H4 (cell line): Measurements from ENCODE around the gene SERTAD2. TPM values are rescaled to one million over a fixed set of nuclear protein-coding genes. Genes with fewer than 3 reads are reported as not detected.

Experiments used
- DNase-seq: peaks from one replicate; pipeline ENCODE4 v3.0.0-alpha.2; 2015; ENCODE audit warnings: low spot score
- total RNA-seq: library from RNA; depleted of rRNA; stranded (reverse); fragments of >200 nt; shearing (Covaris generic); gene quantifications from 2 replicates; pipeline ENCODE4 v1.2.3, GENCODE V29; 2014

Gene SERTAD2
- total RNA-seq, 1 experiment from 2014 or later = 6.9 TPM

GRCh38 chr2:64675860-64676259 is 22.1 kb upstream of the SERTAD2 start:
- DNase-seq = no peak

DNA sequence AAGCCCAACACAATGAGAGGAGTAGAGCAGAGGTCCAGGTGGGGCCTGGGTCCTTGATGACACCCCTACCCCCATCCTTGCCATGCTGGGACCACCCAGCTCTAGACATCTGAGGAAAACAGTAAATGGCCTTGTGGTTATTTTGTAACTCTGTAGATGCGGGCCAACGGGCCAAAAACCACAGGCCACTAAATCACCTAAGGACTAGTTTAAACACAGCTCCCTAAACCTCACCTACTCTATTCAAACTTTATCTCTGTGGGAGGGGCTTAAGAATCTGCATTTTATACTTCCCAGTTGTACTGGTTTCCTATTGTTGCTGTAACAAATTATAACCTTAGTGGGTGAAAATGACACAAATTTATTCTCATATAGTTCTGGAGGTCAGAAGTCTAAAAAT is 19.0 kb upstream of the SERTAD2 start:
- DNase-seq = no peak

DNA sequence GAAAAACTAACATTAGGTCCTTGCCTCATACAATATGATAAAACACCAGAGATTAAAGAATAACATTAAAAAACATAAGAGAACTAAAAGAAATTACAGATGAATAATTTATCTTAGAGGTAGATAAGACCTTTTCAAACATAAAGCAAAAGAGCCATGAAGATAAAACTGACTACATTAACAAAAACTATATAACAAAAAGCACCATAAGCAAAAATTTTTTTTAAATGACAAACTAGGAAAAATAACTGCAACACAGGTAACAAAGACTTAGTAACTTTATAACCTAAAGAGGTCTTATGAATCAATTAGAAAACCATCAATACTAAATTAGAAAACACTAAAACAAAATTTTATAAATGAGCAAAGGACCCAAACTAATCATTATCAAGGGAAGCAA is 16.3 kb upstream of the SERTAD2 start:
- no peak for DNase-seq

DNA sequence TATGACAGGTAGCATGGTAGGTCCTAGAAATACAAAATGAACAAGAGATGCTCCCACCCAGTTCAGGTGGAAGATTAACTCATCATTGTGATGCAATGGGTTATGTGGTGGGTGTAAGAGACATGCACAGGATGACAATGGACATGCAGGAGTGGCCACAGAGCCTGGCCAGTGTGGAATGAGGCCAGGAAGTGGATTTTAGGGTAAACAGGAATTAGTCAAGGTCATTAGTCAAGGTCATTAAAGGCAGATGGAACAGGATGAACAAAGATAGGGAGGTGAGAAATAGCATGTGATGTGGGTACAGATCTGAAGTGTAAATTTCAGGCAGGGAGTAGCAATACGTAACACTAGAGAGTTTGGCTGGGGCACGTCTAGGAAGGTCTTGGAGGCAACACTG is 15.6 kb upstream of the SERTAD2 start:
- no peak for DNase-seq

GRCh38 chr2:64668542-64668941 is 14.8 kb upstream of the SERTAD2 start:
- no peak for DNase-seq

DNA sequence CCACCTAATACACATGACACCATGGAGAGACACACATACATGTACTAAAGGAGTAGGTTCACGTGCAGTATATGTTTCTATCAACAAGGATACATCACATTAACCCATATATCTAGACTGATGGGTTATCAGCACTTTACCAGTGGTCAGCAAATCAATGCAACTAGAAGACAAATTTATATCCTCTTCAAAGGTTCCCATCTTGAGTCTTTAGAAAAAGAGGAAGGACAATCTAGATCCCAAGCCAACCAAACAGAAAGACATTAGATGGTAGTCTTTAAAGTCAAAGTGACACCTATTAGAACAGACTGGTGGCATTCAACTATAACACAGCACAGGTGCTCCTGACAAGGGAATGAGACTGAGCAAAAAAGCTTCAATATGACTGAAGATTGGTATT is 13.8 kb upstream of the SERTAD2 start:
- DNase-seq = no peak

DNA sequence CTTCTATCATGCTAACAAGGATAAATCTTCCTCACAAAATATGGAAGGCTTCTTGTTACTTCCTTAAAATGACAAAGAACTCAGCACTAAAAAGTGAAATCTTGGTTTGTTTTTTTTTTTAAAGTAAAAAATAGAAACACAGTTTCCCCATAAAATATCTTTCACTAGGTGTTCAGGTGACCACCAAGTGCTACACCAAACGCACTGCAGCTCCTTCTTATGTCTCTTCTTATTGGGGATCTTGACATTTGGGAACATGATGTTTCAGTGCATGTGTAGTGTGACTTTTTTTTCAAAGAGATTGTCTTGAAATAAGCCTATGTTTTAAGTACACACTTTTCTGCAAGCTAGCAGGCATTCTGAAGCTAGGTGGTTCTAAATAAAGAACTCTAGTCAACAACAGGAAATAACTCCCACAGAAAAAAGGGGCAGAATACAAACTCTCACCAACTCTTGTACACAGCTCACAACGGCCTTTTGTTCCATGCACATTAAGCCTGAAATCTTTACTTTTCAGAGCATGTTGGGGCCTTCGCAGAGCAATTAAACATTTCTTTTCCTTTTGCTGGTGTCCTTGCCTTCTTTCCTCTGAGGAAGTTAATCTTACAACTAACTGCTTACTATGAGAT is 13.2 kb upstream of the SERTAD2 start:
- no peak for DNase-seq

DNA sequence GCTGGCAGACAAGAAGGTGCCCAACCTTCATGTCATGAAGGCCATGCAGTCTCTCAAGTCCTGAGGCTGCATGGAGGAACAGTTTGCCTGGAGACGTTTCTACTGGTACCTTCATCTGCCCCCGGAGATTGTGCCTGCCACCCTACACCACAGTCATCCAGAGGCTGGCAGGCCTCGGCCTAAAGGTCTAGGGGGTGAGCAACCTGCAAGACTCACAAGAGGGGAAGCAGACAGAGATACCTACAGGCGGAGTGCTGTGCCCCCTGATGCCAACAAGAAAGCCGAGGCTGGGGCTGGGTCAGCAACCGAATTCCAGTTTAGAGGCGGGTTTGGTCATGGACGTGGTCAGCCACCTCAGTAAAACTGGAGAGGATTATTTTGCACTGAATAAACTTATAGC is 12.0 kb upstream of the SERTAD2 start:
- no peak for DNase-seq

GRCh38 chr2:64663402-64663801 is 9.7 kb upstream of the SERTAD2 start:
- DNase-seq = no peak

DNA sequence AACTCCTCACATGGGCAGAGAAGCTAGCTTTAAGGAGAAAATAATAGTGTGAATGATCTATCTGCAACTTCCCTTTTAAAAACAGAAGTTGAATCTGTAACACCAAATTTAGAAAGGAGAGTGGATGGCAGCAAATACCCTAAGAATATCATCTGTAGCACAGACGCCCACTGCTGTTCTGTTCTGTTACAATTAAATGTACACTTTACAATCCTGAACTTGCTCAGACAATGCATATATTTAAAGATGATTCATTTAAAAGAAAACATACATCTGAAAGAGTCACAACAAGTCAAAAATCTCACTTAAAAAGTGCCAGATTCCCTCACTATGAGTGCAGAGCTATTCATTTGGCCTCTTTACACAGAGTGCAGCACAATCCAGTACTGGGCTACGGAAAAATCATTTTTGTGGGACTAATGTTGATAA is 8.0 kb upstream of the SERTAD2 start:
- DNase-seq = no peak

- DNase-seq = no peak
Measured at GRCh38 chr2:64659252-64659651, 5.5 kb upstream of the SERTAD2 start.

DNA sequence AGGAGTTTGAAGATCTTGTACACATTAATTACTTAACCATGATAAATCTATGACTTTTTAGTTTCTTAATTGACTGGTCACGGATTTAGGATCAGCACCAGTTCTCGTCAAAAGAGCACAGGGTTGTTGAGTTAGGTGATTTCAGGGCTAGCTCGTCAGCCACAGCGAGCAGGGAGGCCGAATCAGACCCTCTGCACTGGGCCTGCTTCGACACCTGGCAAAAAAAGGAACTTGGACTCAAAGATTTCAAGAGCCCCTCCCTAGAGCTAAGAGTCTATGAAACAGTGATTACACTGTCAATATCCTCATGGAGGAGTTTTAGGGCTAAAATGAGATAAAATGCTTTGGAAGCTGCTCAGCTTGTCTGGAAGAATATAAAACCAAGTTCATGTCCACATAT is 4.6 kb upstream of the SERTAD2 start:
- DNase-seq = no peak

GRCh38 chr2:64657411-64657810 is 3.7 kb upstream of the SERTAD2 start:
- no peak for DNase-seq

DNA sequence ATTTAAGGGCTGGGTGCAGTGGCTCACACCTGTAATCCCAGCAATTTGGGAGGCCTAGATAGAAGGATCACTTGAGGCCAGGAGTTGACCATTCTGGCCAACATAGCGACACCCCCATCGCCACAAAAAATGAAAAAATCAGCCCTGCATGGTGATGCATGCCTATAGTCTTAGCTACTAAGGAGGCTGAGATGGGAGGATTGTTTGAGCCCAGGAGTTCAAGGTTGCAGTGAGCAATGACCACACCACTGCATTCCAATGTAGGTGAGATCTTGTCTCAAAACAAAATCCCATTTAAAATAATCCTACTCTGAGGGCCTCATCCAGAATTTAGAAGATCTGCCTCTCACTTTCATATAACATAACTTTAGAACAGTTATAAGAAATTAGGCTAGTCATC is 2.7 kb upstream of the SERTAD2 start:
- no peak for DNase-seq

DNA sequence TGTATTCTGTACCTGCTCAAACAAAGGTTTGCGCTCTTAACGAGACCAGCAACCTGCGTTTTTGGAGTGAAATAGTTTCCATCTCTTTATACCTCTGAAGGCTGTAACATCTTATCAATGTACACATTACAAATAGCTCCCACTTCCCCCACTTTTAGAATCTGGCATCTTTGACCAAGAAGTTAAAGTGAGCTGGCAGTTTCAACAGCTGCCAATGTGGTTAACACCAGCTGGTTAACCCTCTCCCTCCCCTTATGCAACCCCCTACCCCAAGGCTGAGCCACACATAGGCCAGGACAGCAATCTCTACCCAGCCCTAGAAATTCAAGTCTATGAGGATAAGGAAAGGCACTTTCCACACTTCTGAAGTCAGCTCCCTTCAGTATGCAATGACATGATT is 2.2 kb upstream of the SERTAD2 start:
- no peak for DNase-seq

- DNase-seq = no peak
Measured at GRCh38 chr2:64655018-64655664, 1.4 kb upstream of the SERTAD2 start.

DNA sequence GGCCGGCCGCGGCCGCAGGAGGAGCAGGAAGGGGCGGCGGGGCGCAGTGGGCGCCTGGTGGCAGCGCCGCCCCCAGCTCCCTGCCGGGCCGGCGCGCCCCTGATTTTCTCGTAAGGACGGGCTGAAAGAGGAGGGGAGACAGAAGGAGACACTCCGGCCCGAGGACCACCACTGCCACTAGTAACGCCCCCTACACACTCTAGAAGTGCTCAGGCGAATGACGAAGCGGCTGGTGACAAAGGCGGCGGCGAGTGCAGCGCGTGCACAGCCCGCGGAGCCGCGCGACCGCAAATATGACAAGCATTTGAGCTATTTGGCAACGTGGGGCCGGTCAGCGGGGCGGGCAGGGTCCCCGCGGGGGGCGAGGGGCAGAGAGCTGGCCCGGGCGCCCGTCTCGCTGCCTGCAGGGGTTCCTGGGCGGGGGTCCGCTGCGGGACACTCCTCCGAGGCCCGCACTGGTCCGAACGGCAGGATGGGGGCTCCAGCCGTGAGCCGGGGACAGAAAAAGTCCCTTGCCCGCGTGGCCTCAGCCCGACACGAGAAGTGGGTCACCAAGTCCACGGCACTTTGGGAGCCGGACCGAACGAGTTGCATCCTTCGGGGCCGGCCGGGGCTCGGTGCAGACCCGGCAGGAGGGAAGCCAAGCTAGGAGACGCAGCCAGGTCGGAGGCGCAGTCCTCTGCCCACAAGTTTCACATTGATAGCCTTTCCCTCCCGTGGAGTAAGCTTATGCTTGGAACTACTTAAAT is 524 bp upstream of the SERTAD2 start:
- peak; percentile 83 for DNase-seq

DNA sequence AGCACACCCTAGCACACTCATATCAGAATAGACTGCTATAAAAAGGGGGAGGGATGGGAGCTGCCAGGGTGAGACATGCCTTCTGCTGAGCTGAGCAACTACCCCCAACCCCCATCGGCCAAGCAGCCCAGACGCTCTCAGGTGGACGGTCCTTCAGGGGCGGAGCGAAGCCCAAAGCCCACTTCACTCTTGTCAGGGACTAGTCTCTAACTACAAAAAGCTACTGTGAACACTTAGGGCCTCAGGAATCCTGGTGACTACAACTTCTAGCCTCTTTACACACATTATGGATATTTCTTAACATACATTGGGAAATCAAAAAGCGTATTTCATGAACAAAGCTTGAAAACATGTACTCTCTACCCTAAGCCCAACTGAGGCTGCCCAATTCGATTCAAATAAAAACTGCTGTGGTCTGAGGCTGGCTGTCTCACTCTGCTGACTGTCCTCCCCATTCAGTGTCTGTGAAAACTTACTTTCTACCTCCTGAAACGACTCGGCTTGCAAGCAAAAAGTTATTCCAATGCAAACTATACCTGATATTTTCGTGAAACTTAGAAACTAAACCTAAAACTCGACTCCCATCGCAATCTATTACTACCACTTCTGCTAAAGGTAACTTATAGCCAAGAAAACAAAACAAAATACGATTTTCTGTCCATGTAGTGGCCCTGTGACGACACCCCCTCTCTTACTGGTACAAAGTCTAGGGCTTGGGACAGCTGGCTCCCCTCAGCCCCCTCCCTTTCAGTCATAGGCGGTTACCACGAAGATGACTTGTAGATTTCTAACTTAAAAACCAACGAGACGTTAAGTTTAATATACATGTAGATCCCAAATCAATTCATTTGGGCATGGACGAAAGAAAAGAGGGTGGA is 1.2 kb downstream of the SERTAD2 start:
- DNase-seq = peak; percentile 35

DNA sequence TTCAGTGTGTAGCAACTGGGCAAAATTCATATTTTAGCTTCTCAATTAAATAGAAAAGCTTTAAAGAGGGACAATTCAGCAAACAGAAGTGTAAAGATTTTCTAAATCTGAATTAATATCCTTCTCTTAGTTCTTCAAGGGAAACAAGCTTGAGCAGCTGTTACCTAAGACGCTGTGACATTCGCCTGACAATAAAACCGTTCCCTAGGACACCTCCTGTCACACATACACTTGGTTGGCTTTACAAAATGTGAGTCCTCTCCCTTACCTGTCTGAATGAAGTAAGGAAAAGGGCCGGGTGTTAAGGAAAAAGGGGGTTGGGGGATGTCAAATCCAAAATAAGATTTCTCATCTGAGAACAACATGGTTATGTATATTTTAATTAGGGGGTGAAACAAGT is 2.1 kb downstream of the SERTAD2 start:
- DNase-seq = no peak

DNA sequence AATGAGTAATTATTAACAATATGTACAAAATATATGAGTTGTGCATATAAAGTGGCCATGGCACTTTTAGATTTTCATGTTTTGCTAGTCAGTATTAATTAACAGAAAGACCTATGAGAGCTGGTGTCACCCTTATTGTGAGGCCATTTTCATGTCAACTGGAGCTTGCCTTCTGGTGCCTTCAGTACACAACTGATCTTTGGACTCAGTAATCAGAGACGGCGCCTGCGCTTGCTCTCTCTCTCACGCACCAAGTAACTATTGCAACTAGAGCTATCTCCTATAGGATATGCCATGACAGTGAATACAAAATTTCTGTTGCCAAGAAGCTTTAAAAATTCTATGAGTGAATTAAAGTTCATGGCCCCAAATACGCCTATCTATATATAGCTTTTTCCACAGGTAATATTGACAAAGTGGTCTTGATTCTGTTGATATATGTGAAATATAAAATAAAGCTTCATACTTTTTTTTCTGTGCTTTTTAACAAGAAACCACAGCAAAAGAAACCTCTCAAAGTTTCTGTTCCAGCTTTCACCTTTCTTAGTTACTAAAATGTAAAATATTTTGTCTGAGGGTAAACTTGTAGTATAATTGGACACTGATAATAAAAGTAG is 2.9 kb downstream of the SERTAD2 start:
- DNase-seq = no peak

- DNase-seq = no peak
Measured at GRCh38 chr2:64650296-64650695, 3.4 kb downstream of the SERTAD2 start.

- no peak for DNase-seq
Measured at GRCh38 chr2:64649626-64650025, 4.1 kb downstream of the SERTAD2 start.
